ENCODE measurements around the gene GALNT17. TPM values are rescaled to one million over a fixed set of nuclear protein-coding genes. Genes with fewer than 3 reads are reported as not detected.
"Not testable (repeated sequence)": the region's sequence is repeated elsewhere in the genome, so short reads cannot be mapped to it uniquely, and the experiment has no call there.

GALNT17 gene
- total RNA-seq, 2 experiments from 2014 or later = not detected

GRCh38 chr7:71254751-71255150 lies 122.8 kb downstream of the GALNT17 start:
- ChIA-PET CTCF (no interaction called here), POLR2A (no interaction called here)
- no peaks in the 10 kb centered on the region for H3K4me1 Mint-ChIP-seq (ENCODE audit: low read depth)
- H3K36me3 Mint-ChIP-seq (ENCODE audit: low read depth) = no peaks in the 10 kb centered on the region
- H3K27ac ChIP-seq (ENCODE audit: low read depth in 1 of 2, low read length in 2 of 2) = no peak overlapping the region
- DNase-seq (no peak), ATAC-seq (ENCODE audit: poor library complexity) (no peak)
- intact Hi-C loops (cut with DNase I, micrococcal nuclease) = no loop called here
- no peak overlapping the region for H3K4me3 Mint-ChIP-seq
- no peaks in the 10 kb centered on the region for H3K36me3 ChIP-seq (ENCODE audit: insufficient read depth, low read length)
- no peak for TF ChIP-seq CTCF (IDR thresholded peaks at IDR 0.05)
- H3K27me3 ChIP-seq (ENCODE audit: control insufficient read depth in 1 of 2, insufficient read depth in 2 of 2, low read length in 2 of 2) = no peaks in the 10 kb centered on the region
- no peak overlapping the region for H3K27ac Mint-ChIP-seq
- peaks cover 11 to 14% of the 10 kb centered on the region in 2 experiments for H3K9me3 ChIP-seq (ENCODE audit: control insufficient read depth in 1 of 2, insufficient read depth in 1 of 2, low read length in 2 of 2)
- H3K4me1 ChIP-seq (ENCODE audit: insufficient read depth, low read length) = no peaks in the 10 kb centered on the region
- no peaks in the 10 kb centered on the region for H3K27me3 Mint-ChIP-seq
- peaks cover 10% of the 10 kb centered on the region for H3K9me3 Mint-ChIP-seq
- H3K4me3 ChIP-seq (ENCODE audit: low read length) = no peak overlapping the region

- Mint-ChIP-seq H3K4me1 (ENCODE audit: low read depth) (no peaks in the 10 kb centered on the region), H3K4me3 (no peak overlapping the region), H3K9me3 (peaks cover 10% of the 10 kb centered on the region), H3K27ac (no peak overlapping the region), H3K27me3 (no peaks in the 10 kb centered on the region), H3K36me3 (ENCODE audit: low read depth) (no peaks in the 10 kb centered on the region)
- CTCF ChIA-PET = no interaction called here
- POLR2A ChIA-PET = no interaction called here
- H3K27ac ChIP-seq (ENCODE audit: low read depth in 1 of 2, low read length in 2 of 2) = no peak overlapping the region
- DNase-seq (no peak), ATAC-seq (ENCODE audit: poor library complexity) (no peak)
- H3K27me3 ChIP-seq (ENCODE audit: control insufficient read depth in 1 of 2, insufficient read depth in 2 of 2, low read length in 2 of 2) = no peaks in the 10 kb centered on the region
- intact Hi-C loops (cut with DNase I, micrococcal nuclease) = no loop called here
- no peak overlapping the region for H3K4me3 ChIP-seq (ENCODE audit: low read length)
- H3K36me3 ChIP-seq (ENCODE audit: insufficient read depth, low read length) = no peaks in the 10 kb centered on the region
- peaks cover 14 to 15% of the 10 kb centered on the region in 2 experiments for H3K9me3 ChIP-seq (ENCODE audit: control insufficient read depth in 1 of 2, insufficient read depth in 1 of 2, low read length in 2 of 2)
- no peaks in the 10 kb centered on the region for H3K4me1 ChIP-seq (ENCODE audit: insufficient read depth, low read length)
- no peak for TF ChIP-seq CTCF (IDR thresholded peaks at IDR 0.05)
Measured at GRCh38 chr7:71255537-71256178, 123.7 kb downstream of the GALNT17 start.

- Mint-ChIP-seq H3K4me3 (no peak overlapping the region), H3K9me3 (peaks cover 14% of the 10 kb centered on the region), H3K36me3 (ENCODE audit: low read depth) (no peaks in the 10 kb centered on the region), H3K4me1 (ENCODE audit: low read depth) (no peaks in the 10 kb centered on the region), H3K27ac (no peak overlapping the region), H3K27me3 (no peaks in the 10 kb centered on the region)
- POLR2A ChIA-PET = no interaction called here
- intact Hi-C loops (cut with DNase I, micrococcal nuclease) = no loop called here
- Histone ChIP-seq H3K27me3 (ENCODE audit: control insufficient read depth in 1 of 2, insufficient read depth in 2 of 2, low read length in 2 of 2) (no peaks in the 10 kb centered on the region), H3K4me1 (ENCODE audit: insufficient read depth, low read length) (no peaks in the 10 kb centered on the region), H3K9me3 (ENCODE audit: control insufficient read depth in 1 of 2, insufficient read depth in 1 of 2, low read length in 2 of 2) (peaks cover 15 to 33% of the 10 kb centered on the region in 2 experiments), H3K36me3 (ENCODE audit: insufficient read depth, low read length) (no peaks in the 10 kb centered on the region), H3K27ac (ENCODE audit: low read depth in 1 of 2, low read length in 2 of 2) (no peak overlapping the region), H3K4me3 (ENCODE audit: low read length) (no peak overlapping the region)
- DNase-seq = no peak
- CTCF ChIA-PET = interaction anchor here (0.6 kb wide), 1 partner anchor 1785 kb away, joined by 3 read pairs; no protein-coding TSS in a partner anchor
- no peak for ATAC-seq (ENCODE audit: poor library complexity)
- TF ChIP-seq CTCF (IDR thresholded peaks at IDR 0.05) = no peak
Measured at GRCh38 chr7:71261066-71261465, 129.1 kb downstream of the GALNT17 start.

GRCh38 chr7:71262834-71263233 lies 130.9 kb downstream of the GALNT17 start:
- intact Hi-C loops (cut with DNase I, micrococcal nuclease); DNase-seq; H3K4me3 Mint-ChIP-seq; H3K36me3 ChIP-seq (ENCODE audit: insufficient read depth, low read length); H3K4me1 ChIP-seq (ENCODE audit: insufficient read depth, low read length); H3K27me3 Mint-ChIP-seq; H3K27me3 ChIP-seq (ENCODE audit: control insufficient read depth in 1 of 2, insufficient read depth in 2 of 2, low read length in 2 of 2); H3K36me3 Mint-ChIP-seq (ENCODE audit: low read depth); CTCF ChIA-PET; POLR2A ChIA-PET; H3K4me1 Mint-ChIP-seq (ENCODE audit: low read depth); ATAC-seq (ENCODE audit: poor library complexity); H3K27ac ChIP-seq (ENCODE audit: low read depth in 1 of 2, low read length in 2 of 2); H3K27ac Mint-ChIP-seq; H3K4me3 ChIP-seq (ENCODE audit: low read length): not testable (repeated sequence)
- H3K9me3 ChIP-seq (ENCODE audit: control insufficient read depth in 1 of 2, insufficient read depth in 1 of 2, low read length in 2 of 2) = peaks cover 14 to 28% of the 10 kb centered on the region in 2 experiments
- H3K9me3 Mint-ChIP-seq = peaks cover 19% of the 10 kb centered on the region
